ENCODE results near the gene BTBD18. TPM values are rescaled to one million over a fixed set of nuclear protein-coding genes. Genes with fewer than 3 reads are reported as not detected.
A peak's percentile ranks its signal among the peaks of the same experiment; 100 is the strongest.

The BTBD18 gene
- total RNA-seq, 1 experiment from 2014 or later = 0.09 TPM

- peak; percentile 82 for TF ChIP-seq CREM (CRISPR knock-in tag; IDR thresholded peaks at IDR 0.05)
- no peak for TF ChIP-seq ESRRA (CRISPR knock-in tag; IDR thresholded peaks at IDR 0.05; ENCODE audit: borderline replicate concordance)
- peak; percentile 61; the same call in 1 of the 2 replicates for TF ChIP-seq ZNF532 (CRISPR knock-in tag; IDR thresholded peaks at IDR 0.05; ENCODE audit: borderline replicate concordance)
- TF ChIP-seq MYBL2 (CRISPR knock-in tag; IDR thresholded peaks at IDR 0.05) = peak; percentile 96
- TF ChIP-seq RELA (CRISPR knock-in tag; IDR thresholded peaks at IDR 0.05; ENCODE audit: borderline replicate concordance) = 0 out of 2 replicates have a peak, but pooled peaks have one; percentile 71
- TF ChIP-seq MAX (CRISPR knock-in tag; IDR thresholded peaks at IDR 0.05) = peak; percentile 98
- no peak for TF ChIP-seq CDX4 (CRISPR knock-in tag; IDR thresholded peaks at IDR 0.05; ENCODE audit: borderline replicate concordance)
- peak; percentile 97 for TF ChIP-seq FOXK1 (CRISPR knock-in tag; IDR thresholded peaks at IDR 0.05)
- no peak for TF ChIP-seq ATF2 (CRISPR knock-in tag; IDR thresholded peaks at IDR 0.05; ENCODE audit: borderline replicate concordance, low read depth)
- no peak for TF ChIP-seq GTF2I (CRISPR knock-in tag; conservative IDR thresholded peaks at IDR 0.05)
- TF ChIP-seq ETV6 (CRISPR knock-in tag; IDR thresholded peaks at IDR 0.05) = peak; percentile 99
- TF ChIP-seq ZNF671 (CRISPR knock-in tag; IDR thresholded peaks at IDR 0.05) = no peak; the same call in 1 of the 2 replicates
- TF ChIP-seq HMGXB4 (CRISPR knock-in tag; IDR thresholded peaks at IDR 0.05) = peak; percentile 57
- TF ChIP-seq KAT7 (CRISPR knock-in tag; IDR thresholded peaks at IDR 0.05; ENCODE audit: borderline replicate concordance) = peak; percentile 94; the same call in 1 of the 2 replicates
- peak; percentile 93; the same call in 1 of the 2 replicates for TF ChIP-seq TP53 (CRISPR knock-in tag; IDR thresholded peaks at IDR 0.05)
- peak; percentile 91 for TF ChIP-seq FOXP4 (CRISPR knock-in tag; IDR thresholded peaks at IDR 0.05)
- TF ChIP-seq E2F4 (CRISPR knock-in tag; IDR thresholded peaks at IDR 0.05; ENCODE audit: borderline replicate concordance, low read depth) = peak; percentile 92
- TF ChIP-seq ZNF121 (CRISPR knock-in tag; IDR thresholded peaks at IDR 0.05) = peak; percentile 99
- no peak; the same call in 1 of the 2 replicates for TF ChIP-seq IRF1 (CRISPR knock-in tag; IDR thresholded peaks at IDR 0.05)
- TF ChIP-seq MLX (CRISPR knock-in tag; IDR thresholded peaks at IDR 0.05) = no peak
- TF ChIP-seq ZNF138 (CRISPR knock-in tag; conservative IDR thresholded peaks at IDR 0.05) = no peak; the same call in 1 of the 2 replicates
- peak; percentile 93 for TF ChIP-seq CBFB (CRISPR knock-in tag; IDR thresholded peaks at IDR 0.05; ENCODE audit: low read depth)
- TF ChIP-seq NR2C2 (CRISPR knock-in tag; IDR thresholded peaks at IDR 0.05) = no peak
These were observed 10.2 kb downstream of the BTBD18 start, which contains the start of gene SELENOH (continued) for GRCh38 chr11:57741132-57742086.
